ENCODE data around the gene CCAR1.
"Not testable (repeated sequence)": the region's sequence is repeated elsewhere in the genome, so short reads cannot be mapped to it uniquely, and the experiment has no call there.

Gene CCAR1

GRCh38 chr10:68828083-68828601 is 107.1 kb downstream of the CCAR1 start:
- DNase-seq = peak; percentile 8

- no peak for DNase-seq
These were observed 107.8 kb downstream of the CCAR1 start for GRCh38 chr10:68828833-68829232.

- DNase-seq = no peak
These were observed 108.5 kb downstream of the CCAR1 start for GRCh38 chr10:68829521-68829920.

- no peak for DNase-seq
These were observed 108.9 kb downstream of the CCAR1 start for GRCh38 chr10:68829952-68830351.

- DNase-seq = no peak
These were observed 111.0 kb downstream of the CCAR1 start for GRCh38 chr10:68831961-68832455.

- no peak for DNase-seq
These were observed 111.6 kb downstream of the CCAR1 start for GRCh38 chr10:68832601-68833000.

GRCh38 chr10:68837626-68838322 is 116.7 kb downstream of the CCAR1 start:
- no peak for DNase-seq

- DNase-seq = not testable (repeated sequence)
These were observed 119.6 kb downstream of the CCAR1 start for GRCh38 chr10:68840650-68841049.

Measured in activated CD4-positive, alpha-beta T cell treated with anti-CD3 and anti-CD28 coated beads for 1 hour (primary cell).